Fibroblast of lung (primary cell): Measurements from ENCODE around the gene ZNF304. TPM values are rescaled to one million over a fixed set of nuclear protein-coding genes. Genes with fewer than 3 reads are reported as not detected.

Source experiments
- DNase-seq, 2 donors: peaks; one replicate each; pipeline versions ENCODE4 v3.0.0 to v3.0.0-alpha.2; 2010; ENCODE audit warnings: low read depth in 2 of 2
- H2AFZ ChIP-seq: 2 replicates; pipeline ENCODE4 v1.5.1; 2012; ENCODE audit warnings: low read length, control low read depth, inconsistent platforms
- H3K27ac ChIP-seq: 2 replicates; pipeline ENCODE4 v1.5.1; 2011; ENCODE audit warnings: low read length, control low read depth; ENCODE audit not compliant: insufficient read depth
- H3K27me3 ChIP-seq: 2 replicates; pipeline ENCODE4 v1.5.1; 2011; ENCODE audit warnings: mild to moderate bottlenecking, low read length; ENCODE audit not compliant: control insufficient read depth, insufficient read depth
- H3K36me3 ChIP-seq: 2 replicates; pipeline ENCODE4 v1.5.1; 2011; ENCODE audit warnings: low read length; ENCODE audit not compliant: control insufficient read depth, insufficient read depth
- H3K4me1 ChIP-seq: 2 replicates; pipeline ENCODE4 v1.5.1; 2011; ENCODE audit warnings: low read length; ENCODE audit not compliant: control insufficient read depth, insufficient read depth; ENCODE audit errors: extremely low read depth
- H3K4me2 ChIP-seq: 2 replicates; pipeline ENCODE4 v1.5.1; 2011; ENCODE audit warnings: low read length, control low read depth; ENCODE audit not compliant: insufficient read depth; ENCODE audit errors: extremely low read depth
- H3K4me3 ChIP-seq, 4 experiments: fragments of 200-600 bp in 1 of 4; sonication (generic) in 1 of 4; replicated peaks in 1 of 4; 2 replicates each; pipeline ENCODE4 v1.5.1; 2011 to 2016; ENCODE audit warnings: low read length in 4 of 4, low read depth in 3 of 4, mild to moderate bottlenecking in 3 of 4, control low read depth in 2 of 4, inconsistent platforms in 1 of 4, mixed read lengths in 1 of 4; ENCODE audit not compliant: insufficient read depth in 1 of 4; ENCODE audit errors: control extremely low read depth in 1 of 4
- H3K79me2 ChIP-seq: 2 replicates; pipeline ENCODE4 v1.5.1; 2012; ENCODE audit warnings: mild to moderate bottlenecking, low read length, inconsistent platforms; ENCODE audit not compliant: control insufficient read depth, insufficient read depth
- H3K9ac ChIP-seq: 2 replicates; pipeline ENCODE4 v1.5.1; 2011; ENCODE audit warnings: mild to moderate bottlenecking, low read length, control low read depth; ENCODE audit not compliant: insufficient read depth
- H3K9me3 ChIP-seq: 2 replicates; pipeline ENCODE4 v1.5.1; 2012; ENCODE audit warnings: low read depth, low read length; ENCODE audit not compliant: control insufficient read depth, insufficient read depth
- H4K20me1 ChIP-seq: 2 replicates; pipeline ENCODE4 v1.5.1; 2011; ENCODE audit warnings: low read length; ENCODE audit not compliant: control insufficient read depth, insufficient read depth; ENCODE audit errors: extremely low read depth
- CTCF ChIP-seq, 2 donors: IDR thresholded peaks in 1 of 2; conservative IDR thresholded peaks in 1 of 2; 1 replicate in 1 of 2; 2 replicates in 1 of 2; pipeline ENCODE4 v1.5.1; 2011 to 2012; ENCODE audit warnings: low read length in 2 of 2, control low read depth in 1 of 2, inconsistent platforms in 1 of 2, low read depth in 1 of 2, mild to moderate bottlenecking in 1 of 2
- EZH2 ChIP-seq: IDR thresholded peaks from 2 replicates; pipeline ENCODE4 v1.5.1; 2012; ENCODE audit warnings: low read length, control low read depth, mild to moderate bottlenecking; ENCODE audit errors: missing control alignments
- polyA plus RNA-seq, 2 donors: library from polyadenylated mRNA; depleted of rRNA in 1 of 2; stranded (reverse) in 1 of 2; unstranded in 1 of 2; fragments of >200 nt; gene quantifications; 2 replicates each; pipeline ENCODE4 v1.2.1, GENCODE V29; 2011 to 2012; ENCODE audit warnings: missing spikeins in 1 of 2
- total RNA-seq: library from RNA; depleted of rRNA; stranded (reverse); fragments of >200 nt; gene quantifications from 2 replicates; pipeline ENCODE4 v1.2.1, GENCODE V29; 2014

Gene ZNF304
- total and polyA plus RNA-seq, 2 donors (not counting 1 experiment from before 2014, with no cell fraction given) = 7.3 to 13.7 TPM

DNA sequence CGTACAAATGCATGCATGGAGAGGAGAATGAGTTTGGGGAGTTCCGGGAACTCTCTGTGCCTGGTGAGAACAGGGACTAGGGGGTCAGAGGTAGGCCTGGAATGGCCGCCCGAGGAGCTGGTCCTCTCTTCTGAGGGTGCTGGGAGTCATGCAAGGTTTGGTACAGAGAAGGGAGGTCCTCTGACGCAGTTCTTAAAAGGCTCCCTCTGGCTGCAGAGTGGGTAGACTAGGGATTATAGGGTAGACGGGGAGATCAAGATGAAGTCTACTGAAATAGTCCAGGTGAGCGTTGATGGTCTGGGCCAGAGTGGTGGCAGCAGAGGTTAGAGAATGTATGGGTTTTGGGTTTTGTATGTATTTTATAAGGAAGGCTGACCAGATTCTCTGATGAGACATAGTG is 796 bp downstream of the ZNF304 start:
- no peak overlapping the region for H2AFZ ChIP-seq

GRCh38 chr19:57355916-57356315 is 4.8 kb downstream of the ZNF304 start:
- H3K79me2 ChIP-seq = peaks cover 29% of the 10 kb centered on the region

More for the DNA sequence above, 796 bp downstream of the ZNF304 start:
- peak overlapping the region; percentile 86 for H3K9ac ChIP-seq
- peaks cover 2% of the 10 kb centered on the region for H3K4me1 ChIP-seq
- peaks cover 29% of the 10 kb centered on the region for H3K79me2 ChIP-seq
- TF ChIP-seq EZH2 (no peak), CTCF (conservative IDR thresholded peaks at IDR 0.05 in 1 of 2, IDR thresholded peaks at IDR 0.05 in 1 of 2; ENCODE audit: low read depth in 1 of 2, low read length in 2 of 2) (no peak)
- H3K27me3 ChIP-seq = no peaks in the 10 kb centered on the region
- peak overlapping the region; percentile 84 for H3K27ac ChIP-seq
- H3K36me3 ChIP-seq = peaks cover 12% of the 10 kb centered on the region
- H4K20me1 ChIP-seq = no peaks in the 10 kb centered on the region
- no peak for DNase-seq
- H3K9me3 ChIP-seq = no peaks in the 10 kb centered on the region
- H3K4me3 ChIP-seq = peak overlapping the region; percentile 77 to 100 (median 90)
- H3K4me2 ChIP-seq = peak overlapping the region; percentile 79

DNA sequence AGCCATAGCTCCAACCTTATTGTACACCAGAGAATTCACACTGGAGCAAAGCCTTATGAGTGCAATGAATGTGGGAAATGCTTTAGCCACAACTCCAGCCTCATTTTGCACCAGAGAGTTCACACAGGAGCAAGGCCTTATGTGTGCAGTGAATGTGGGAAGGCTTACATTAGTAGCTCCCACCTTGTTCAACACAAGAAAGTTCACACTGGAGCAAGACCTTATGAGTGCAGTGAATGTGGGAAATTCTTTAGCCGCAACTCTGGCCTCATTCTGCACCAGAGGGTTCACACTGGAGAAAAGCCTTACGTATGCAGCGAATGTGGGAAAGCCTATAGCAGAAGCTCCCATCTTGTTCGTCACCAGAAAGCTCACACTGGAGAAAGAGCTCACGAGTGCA is 6.3 kb downstream of the ZNF304 start:
- no peaks in the 10 kb centered on the region for H3K9me3 ChIP-seq
- no peak overlapping the region for H3K9ac ChIP-seq
- H3K4me2 ChIP-seq = no peak overlapping the region
- no peaks in the 10 kb centered on the region for H3K27me3 ChIP-seq
- no peak overlapping the region for H3K27ac ChIP-seq
- TF ChIP-seq EZH2 (no peak), CTCF (conservative IDR thresholded peaks at IDR 0.05 in 1 of 2, IDR thresholded peaks at IDR 0.05 in 1 of 2; ENCODE audit: low read depth in 1 of 2, low read length in 2 of 2) (no peak)
- peaks cover 16% of the 10 kb centered on the region for H3K79me2 ChIP-seq
- no peak overlapping the region for H3K4me3 ChIP-seq
- DNase-seq = no peak
- H3K4me1 ChIP-seq = peaks cover under 1% of the 10 kb centered on the region
- H4K20me1 ChIP-seq = no peaks in the 10 kb centered on the region
- no peak overlapping the region for H2AFZ ChIP-seq
- peaks cover 15% of the 10 kb centered on the region for H3K36me3 ChIP-seq

More at GRCh38 chr19:57355916-57356315, 4.8 kb downstream of the ZNF304 start:
- Histone ChIP-seq H3K27ac (no peak overlapping the region), H4K20me1 (no peaks in the 10 kb centered on the region), H2AFZ (no peak overlapping the region), H3K9me3 (no peaks in the 10 kb centered on the region), H3K4me3 (no peak overlapping the region), H3K36me3 (peaks cover 15% of the 10 kb centered on the region), H3K9ac (no peak overlapping the region), H3K4me1 (no peaks in the 10 kb centered on the region), H3K4me2 (no peak overlapping the region), H3K27me3 (no peaks in the 10 kb centered on the region)
- no peak for TF ChIP-seq EZH2
- no peak for TF ChIP-seq CTCF (conservative IDR thresholded peaks at IDR 0.05 in 1 of 2, IDR thresholded peaks at IDR 0.05 in 1 of 2; ENCODE audit: low read depth in 1 of 2, low read length in 2 of 2)
- DNase-seq = no peak
